Stimulated activated CD8-positive, alpha-beta memory T cell treated with anti-CD3 and anti-CD28 coated beads, Interleukin-4, amount 100 ng/mL, for 48 hours (primary cell): ENCODE data around the gene PLCB2.

Experiments
- DNase-seq: peaks from one replicate; pipeline ENCODE4 v3.0.0-alpha.2; 2020

Gene PLCB2

DNA sequence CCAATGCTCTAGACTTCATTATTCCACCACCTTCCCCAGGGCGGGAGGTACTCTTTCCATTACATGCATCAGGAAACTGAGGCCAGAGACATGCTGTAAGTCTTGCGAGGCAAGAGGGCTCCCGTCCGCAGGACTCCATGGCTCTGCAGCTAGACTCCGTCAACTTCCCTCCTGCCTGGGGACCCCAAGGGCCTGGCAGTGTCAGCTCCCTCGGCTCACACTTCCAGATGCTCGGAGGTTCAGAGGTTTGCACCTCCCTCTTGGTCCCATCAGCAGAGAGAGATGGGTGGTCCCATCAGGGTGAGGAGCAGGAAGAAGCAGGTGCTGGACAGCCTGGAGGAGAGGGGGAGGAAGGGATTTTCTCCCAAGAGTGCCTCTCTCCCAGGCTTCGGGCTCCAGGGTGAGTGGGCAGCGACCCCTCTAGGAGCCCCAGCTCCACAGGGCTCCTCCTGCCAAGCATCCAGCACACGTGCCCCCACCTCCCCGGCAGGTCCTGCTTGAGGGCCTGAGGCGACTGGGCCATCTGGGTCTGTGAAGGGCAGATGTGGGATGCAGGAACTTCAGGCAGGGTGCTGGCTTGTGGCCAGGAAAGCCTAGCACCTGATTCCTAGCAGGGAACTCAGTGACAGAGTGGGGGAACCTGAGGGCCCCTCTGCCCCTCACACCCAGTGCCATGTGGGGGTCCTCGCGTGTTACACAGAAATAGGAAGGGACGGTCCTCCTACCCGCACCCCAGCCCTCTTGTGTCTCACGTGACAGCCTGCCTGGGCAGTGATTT is 59.5 kb downstream of the PLCB2 start:
- no peak for DNase-seq

DNA sequence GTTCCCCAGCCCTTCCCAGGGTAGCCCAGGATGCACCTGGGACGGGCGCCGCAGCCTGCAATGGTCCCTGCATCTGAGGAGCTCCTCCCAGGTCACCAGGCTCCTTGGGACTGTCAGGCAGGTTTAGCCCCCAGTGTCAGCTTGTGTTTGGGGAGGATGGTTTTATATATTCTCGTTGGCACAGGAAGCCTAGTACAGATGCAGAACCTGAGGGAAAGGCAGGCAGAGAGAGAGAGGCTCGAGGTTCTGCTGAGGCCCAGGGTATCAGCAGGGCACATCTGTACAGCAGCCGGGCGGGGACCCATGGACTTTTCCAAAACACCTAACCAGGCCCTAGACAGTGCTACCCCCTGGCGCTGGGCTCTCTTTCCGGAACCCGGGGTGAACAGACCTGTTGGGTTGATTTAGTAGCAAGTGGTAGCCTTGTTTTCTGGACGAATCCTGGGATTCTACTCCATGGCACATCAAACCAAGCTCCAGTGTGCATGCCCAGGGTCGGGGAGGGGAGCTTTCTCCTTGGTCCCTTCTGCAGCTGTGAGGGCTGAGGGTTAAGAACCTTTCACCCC is 60.2 kb downstream of the PLCB2 start:
- DNase-seq = no peak

DNA sequence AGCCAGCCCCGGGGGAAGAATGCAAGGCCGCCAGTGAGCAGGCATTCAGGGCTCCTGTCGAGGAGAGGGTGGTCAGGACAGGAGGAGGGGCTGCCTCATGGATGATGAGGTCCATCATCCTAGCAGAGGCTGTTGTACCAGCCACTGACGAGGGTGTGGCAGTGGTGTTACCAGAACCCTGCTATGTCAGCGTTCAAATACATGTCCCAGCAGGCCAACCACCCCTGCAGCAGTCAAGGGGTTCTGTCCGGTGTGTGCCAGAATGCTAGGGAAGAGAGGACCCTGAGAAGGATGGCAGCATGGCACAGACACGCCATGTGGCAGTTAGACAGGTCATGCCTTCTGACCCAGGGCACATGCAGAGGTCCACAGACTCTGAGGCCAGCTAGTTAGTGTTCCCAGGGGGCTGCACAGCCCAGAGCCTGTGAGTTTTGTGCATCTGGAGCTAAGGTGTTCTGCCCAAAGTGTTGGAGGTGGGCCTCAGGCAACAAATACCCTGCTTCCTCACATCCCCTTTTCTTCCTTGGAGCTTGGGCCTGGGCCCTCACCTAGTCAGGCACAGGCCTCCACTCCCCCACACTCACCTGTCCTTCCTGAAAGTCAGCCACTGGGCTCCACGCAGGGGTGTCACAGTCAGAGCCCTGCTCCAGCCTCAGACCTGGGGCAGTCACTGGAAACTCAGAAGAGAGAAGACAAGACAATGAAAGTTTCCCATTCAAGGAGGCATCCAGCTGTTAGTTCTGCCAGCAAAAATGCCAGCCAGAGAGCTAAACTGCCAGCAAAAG is 61.0 kb downstream of the PLCB2 start:
- DNase-seq = no peak

DNA sequence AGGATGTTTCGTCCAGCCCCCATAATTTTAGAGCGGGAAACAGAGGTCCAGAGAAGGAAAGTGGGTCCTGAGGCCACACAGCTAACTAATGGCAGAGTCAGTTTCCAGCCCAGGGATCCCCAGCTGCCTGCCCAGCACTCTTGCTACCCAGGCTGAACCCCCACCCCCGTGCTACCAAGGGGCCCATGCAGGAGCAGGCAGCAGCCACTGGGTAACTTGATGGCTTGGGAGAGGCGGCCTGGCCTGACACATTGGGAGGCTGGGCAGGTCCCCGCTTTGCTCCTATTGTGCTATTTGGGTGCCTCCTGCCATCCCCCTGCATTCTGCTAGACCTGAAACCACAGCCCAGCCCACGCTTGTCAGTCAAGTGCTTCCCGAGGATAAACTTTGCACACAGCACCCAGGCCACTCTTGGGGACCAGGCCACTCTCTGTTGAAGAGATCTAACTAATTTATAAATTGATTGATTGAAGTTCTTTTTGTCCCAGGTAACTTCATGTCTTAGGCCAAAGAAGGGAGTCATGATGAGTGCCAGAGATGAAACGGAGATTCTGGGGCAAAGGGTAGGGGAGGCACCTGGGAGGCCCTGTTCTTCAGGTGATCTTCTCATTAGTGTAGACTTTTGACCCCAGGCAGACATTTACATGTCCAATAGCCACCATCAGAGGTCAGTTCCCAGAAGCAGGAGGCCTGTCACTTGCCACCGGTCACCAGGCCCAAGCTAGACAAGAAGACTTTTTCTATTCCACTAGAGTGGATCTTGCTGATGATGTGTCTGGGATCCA is 61.9 kb downstream of the PLCB2 start:
- DNase-seq = no peak

DNA sequence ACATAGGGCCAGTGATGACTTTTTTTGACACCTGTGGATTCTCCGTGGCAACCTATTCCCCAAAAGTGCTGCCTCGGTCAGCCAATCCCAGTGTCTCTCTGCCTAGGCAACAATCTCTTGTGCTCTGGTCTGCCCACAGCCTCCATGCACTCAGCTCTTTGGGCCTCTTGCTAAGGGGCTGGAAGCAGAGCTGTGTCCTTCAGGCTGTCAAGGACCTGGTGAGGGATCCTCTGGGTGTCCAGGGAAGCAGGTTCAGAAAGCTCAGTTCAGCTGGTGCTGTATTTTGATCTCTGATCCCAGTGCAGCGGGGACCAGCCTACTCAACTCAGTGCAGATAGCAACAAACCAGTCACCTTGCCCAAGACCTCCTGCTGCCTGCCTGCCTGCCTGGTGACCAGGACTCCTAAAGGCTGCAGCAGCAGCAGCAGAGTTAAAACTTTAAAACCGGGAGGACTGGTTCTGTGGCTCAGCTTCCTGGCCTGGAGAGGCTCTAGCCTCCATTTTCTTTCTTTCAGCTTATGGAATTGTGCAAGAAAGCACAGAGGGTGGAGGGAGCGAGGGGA is 62.7 kb downstream of the PLCB2 start:
- DNase-seq = no peak

DNA sequence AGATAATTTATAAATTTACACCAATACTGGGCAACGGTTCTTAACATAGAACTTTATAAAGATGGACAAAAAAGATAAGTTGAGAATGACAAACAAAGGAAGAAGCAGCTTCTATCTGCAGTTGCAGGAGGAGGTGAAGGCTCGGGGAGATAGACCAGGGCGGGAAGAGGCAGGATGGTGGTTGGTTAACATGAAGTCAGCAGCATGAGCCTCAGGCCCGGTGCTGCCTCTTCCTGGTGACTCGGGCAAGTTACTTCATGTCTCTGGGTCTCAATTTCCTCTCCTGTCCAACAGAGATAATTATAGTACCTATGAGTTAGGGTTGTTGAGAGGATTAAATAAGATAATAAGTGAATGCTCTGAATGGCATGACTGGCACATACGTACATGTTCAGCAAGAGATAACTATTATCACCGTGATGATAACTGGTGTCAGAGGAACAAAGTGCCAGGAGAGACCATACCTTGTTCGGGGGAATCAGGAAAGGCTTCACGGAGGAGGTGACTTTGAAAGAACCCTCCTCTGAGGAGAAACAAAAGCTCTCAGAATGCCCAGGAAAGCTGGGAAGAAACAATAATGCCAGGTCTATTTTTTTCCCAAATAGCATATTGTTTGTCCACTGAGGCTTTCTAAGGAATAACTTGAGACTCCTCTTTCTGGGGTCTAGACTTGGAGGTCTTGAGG is 64.5 kb downstream of the PLCB2 start:
- DNase-seq = no peak

DNA sequence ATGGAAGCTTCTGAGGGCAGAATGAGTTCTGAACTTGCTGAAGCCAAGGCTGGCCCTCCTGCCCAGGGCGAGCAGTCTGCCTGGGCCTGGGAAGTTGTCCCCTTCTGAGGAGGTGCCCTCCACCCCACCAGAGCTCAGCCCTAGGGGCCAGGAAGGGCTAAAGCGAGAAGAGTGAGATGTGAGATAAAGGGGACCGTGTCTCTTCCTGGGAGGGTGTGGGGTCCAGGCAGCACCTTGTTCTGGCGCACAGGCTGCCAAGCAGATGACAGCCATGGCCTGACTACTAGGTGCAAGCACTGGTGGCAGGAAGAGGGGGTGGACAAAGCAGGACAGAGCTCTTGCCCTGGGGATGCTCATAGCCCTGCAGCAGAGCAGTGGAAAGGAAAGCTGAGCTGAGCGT is 65.1 kb downstream of the PLCB2 start:
- DNase-seq = no peak

DNA sequence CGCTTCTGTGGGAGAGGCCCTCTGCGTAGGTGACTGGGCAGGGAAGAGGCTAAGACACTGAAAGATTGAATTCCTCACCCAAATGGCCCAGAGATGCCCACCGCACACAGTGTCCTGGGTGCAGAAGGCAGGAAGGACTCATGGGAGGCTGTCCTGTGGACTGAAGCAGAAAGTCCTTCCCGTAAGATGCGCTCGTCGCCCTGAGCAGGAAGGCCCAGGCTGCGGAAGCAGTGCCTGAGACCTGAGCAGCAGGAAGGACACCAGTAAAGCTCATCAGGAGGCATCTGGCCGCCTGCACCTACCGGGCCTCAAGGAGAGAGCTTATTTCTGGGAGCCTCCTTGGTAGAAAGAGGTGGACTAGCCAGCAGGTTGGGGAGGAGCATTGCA is 65.5 kb downstream of the PLCB2 start:
- DNase-seq = no peak

DNA sequence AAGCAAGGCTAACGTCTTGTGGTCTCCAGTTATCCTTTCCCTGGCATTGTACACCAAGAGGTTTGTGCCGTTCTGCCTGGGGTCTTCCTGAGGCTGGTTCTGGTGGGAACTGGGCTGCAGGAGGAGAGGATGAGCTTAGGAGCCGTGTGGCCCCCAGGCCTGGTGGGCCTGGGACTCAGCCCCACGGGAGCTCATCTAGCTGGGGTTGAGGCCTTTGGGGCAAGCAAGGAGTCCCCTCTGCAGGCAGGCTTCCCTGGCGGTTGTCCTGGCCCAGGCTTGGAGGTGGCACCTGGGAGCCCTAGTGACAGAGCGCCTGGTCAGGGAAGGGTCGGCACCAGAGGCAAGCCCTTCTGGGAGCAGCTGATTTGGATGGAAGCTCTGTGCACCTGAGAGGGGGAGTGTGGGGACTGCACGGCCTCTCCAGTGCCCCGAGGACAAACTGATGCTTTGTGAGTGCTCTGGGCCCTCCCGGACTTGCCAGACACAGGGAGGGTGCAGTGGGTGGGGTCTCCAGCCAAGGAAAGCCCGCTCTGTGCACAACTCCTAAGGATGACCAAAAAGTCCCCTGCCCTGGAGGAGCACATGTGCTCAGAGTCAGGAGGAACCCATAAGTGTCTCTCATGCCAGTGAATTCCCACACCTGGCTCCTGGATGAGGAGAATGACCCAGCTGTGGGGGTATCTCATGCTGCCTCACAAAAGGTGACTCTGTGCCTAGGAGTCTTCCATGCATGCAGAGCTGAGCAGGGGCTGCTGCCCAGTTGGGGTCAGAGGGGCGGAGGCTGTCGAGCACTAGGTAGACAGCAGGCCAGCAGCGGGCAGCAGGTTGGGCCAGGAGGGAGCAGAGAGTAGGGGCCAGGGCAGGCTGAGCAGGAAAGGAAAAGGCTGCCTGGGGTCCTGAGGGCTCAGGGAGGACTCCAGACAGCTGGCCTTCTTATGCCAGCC is 66.2 kb downstream of the PLCB2 start:
- DNase-seq = peak; percentile 15

DNA sequence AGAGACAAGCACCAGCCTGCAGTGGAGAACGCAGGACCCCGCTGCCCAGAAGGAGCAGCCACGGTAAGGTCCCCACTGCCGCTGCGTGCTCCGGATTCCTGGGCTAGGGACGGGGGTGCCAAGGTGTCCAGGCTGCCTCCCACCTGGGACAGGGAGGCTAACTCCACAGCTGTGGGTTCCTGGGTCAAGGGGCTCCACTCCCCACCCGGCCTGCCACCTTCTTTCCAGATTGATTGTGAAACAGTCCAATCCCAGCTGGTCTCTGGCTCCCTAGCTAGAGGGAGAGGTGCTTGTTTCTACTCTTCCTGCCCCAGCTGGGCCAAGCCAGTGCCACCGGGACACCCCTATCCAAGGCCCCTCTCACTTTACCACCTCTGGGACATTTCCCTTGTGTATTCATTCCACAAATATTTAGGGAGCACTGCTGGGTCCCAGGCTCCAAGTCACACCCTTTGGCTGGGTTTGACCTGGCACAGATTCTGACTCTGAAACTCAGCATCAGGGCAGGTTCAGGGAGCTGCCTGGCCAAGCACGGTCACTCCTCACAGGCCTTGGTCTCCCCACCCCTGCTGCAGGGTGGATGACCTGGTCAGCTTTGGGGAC is 67.0 kb downstream of the PLCB2 start:
- DNase-seq = peak; percentile 14

DNA sequence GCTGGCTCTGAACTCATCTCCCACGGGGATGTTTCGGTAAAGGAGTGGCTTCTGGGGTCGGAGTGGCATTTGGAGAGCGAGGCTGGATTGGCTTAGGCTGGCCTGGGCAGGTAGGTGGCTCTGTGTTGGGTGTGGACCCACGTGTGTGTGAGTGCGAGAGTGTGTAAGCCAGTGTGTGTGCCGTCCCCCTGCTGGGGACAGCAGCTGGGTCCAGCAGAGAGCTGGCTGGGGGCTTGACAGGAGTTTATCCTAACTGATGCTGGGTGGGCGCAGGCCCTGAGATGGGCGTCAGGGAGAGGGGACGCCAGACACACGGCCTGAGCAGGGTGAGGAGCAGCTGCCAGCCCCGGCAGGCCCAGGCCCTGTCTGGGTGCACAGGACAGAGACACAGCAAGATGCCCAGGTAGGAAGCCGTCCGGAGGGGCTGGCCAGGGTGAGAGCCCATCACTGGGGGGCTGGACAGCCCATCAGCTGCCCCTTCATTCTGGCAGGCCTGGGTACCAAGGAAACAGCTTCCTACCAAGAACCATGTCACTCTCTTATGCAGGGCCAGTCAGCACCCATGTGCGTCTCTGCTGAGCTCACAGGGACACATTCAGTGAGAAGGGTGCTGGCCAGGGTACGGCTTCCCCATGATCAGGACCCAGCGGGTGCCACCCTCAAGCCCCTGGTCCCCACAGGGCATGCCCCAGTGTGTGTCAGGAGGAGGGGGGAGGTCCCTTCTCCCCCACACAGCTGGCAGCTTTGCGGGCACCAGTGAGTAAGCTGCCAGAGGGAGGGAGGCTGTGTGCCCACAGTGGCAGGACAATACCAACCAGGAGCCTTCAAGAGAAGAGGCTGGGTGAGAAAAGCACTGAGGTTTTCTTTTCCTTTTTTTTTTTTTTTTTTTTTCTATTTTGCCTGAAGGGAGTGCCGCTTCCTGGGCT is 67.8 kb downstream of the PLCB2 start:
- DNase-seq = peak; percentile 19

DNA sequence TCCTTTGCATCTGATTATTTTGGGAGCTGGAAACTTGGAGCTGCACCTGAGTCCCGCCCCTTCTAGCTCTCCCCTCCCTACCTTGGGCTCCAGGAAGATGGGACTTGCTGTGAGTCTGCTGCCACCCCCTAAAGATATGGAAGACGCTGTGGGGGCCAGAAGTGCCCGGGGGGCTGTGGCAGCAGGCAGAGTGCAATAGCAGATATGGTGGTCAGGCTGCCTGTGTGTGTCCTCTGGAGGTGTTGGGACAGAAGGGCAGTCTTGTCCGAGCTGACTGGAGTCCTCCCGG is 68.4 kb downstream of the PLCB2 start:
- DNase-seq = no peak

DNA sequence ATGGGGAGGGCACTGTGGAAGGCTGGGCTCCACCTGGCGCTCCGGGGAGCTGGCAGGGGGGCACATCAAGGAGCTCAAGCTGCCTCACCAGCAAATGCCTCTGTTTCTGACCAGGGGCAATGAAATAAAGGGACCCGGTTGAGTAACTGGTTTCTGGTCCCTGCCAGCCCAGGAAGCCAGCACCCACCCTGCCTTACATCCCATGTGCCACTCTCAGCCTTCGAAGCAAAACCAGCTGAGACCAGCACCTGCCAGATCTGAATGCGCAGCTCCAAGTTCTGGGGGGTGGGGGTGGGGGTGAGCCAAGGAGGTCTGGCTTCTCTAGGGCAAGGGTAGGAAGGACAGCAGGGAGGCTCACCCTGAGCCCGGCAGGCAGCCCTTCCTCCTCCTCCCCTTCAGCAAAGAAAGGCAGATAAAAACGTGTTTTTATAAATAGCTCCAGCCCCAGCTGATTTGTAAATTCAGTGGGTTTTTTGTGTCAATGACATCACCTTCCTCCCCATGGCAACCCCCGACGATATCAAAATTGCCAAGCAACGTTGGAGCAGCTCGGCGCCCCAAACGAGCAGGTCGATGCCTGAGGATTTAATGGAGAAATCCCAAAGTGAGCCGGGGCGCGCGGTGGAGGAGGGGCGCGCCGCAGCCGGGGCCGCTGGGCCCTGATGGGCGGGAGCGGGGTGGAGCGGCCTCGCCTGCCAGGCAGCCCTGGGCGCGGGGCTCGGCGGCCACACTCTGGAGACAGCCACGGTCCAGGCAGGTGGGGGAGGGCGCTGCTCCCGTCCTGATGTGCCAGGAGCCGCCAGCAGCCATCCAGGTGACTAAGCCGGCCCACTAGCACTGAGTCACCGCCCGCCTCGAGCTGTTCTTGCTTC is 69.0 kb downstream of the PLCB2 start, which contains the start of gene PAK6:
Gene PAK6, plus strand, starts transcription at position 532 of the 872 bp plus-strand sequence. CDS start 25,723 bp downstream, outside the sequence.
- peak; percentile 67 for DNase-seq
